ENCODE data around the gene GNB5. TPM values are rescaled to one million over a fixed set of nuclear protein-coding genes. Genes with fewer than 3 reads are reported as not detected.

The GNB5 gene
- total RNA-seq, 1 donor from 2014 or later = 48.6 TPM

GRCh38 chr15:52069559-52069958, 121.6 kb downstream of the GNB5 start:
- TF ChIP-seq, protein P1, sequence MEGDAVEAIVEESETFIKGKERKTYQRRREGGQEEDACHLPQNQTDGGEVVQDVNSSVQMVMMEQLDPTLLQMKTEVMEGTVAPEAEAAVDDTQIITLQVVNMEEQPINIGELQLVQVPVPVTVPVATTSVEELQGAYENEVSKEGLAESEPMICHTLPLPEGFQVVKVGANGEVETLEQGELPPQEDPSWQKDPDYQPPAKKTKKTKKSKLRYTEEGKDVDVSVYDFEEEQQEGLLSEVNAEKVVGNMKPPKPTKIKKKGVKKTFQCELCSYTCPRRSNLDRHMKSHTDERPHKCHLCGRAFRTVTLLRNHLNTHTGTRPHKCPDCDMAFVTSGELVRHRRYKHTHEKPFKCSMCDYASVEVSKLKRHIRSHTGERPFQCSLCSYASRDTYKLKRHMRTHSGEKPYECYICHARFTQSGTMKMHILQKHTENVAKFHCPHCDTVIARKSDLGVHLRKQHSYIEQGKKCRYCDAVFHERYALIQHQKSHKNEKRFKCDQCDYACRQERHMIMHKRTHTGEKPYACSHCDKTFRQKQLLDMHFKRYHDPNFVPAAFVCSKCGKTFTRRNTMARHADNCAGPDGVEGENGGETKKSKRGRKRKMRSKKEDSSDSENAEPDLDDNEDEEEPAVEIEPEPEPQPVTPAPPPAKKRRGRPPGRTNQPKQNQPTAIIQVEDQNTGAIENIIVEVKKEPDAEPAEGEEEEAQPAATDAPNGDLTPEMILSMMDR (IDR thresholded peaks at IDR 0.05) = no peak
- no peak for TF ChIP-seq POLR2A (IDR thresholded peaks at IDR 0.05)
- TF ChIP-seq POLR2AphosphoS5 (IDR thresholded peaks at IDR 0.05; ENCODE audit: insufficient read depth in 1 of 2, low read depth in 1 of 2) = peak in 1 of 2 donors; percentile 44
- DNase-seq (ENCODE audit: extremely low spot score in 2 of 2) = no peak
- intact Hi-C loops (cut with DNase I) = no loop called here
- Histone ChIP-seq H3K4me1 (peaks cover 44% of the 10 kb centered on the region), H3K9me3 (no peaks in the 10 kb centered on the region), H3K36me3 (peaks cover 0 to 16% of the 10 kb centered on the region in 2 donors), H3K27ac (no peak overlapping the region), H3K27me3 (no peaks in the 10 kb centered on the region), H3K4me3 (no peak overlapping the region)

DNA sequence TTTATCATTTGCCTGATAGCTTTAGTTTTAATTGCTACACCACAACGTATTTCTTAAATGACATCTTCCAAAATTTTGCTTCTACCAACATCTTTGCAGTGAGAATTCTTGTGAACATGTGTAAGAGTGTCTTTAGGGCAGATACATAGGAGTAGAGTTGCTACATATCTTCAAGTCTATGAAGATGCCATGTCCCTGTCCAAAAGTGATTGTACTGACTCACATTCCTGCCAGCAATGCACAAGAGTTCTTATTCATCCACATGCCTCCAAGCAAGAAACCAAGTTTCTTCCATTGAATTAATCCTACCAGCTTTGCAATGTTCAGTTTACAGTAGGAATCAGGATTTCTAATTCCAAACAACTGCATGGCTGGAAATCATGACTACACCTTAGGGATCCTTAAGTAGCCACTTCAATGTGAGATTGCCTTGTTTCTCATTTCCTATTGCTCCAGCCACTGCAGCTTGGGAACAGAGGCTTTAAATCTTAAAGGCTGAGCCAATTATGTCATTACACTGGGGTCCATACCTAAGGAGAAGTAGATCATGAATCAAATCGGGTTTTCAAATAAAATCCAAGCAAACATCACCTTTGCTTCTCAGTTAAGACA, 123.1 kb downstream of the GNB5 start:
- TF ChIP-seq POLR2AphosphoS5 (IDR thresholded peaks at IDR 0.05; ENCODE audit: insufficient read depth in 1 of 2, low read depth in 1 of 2) (no peak), POLR2A (IDR thresholded peaks at IDR 0.05) (no peak)
- TF ChIP-seq, protein P1 (IDR thresholded peaks at IDR 0.05) = no peak
- H3K27ac ChIP-seq = no peak overlapping the region
- H3K36me3 ChIP-seq = peaks cover 0 to 30% of the 10 kb centered on the region in 2 donors
- H3K27me3 ChIP-seq = no peaks in the 10 kb centered on the region
- peaks cover 40% of the 10 kb centered on the region for H3K4me1 ChIP-seq
- no peak for DNase-seq (ENCODE audit: extremely low spot score in 2 of 2)
- H3K9me3 ChIP-seq = no peaks in the 10 kb centered on the region
- H3K4me3 ChIP-seq = no peak overlapping the region
- intact Hi-C loops (cut with DNase I) = no loop called here

DNA sequence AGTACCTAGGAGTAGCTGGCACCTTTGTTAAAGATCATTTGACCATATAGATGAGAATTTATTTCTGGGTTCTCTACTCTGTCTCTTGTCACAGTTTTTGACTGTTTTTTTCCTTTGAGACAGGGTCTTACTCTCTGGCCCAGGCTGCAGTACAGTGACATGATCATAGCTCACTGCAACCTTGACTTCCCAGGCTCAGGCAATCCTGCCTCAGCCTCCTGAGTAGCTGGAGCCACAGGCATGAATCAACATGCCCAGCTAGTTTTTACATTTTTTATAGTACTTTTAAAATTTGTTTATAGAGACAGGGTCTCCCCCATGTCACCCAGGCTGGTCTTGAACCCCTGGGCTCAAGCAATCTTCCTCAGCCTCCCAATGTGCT, 123.7 kb downstream of the GNB5 start:
- Histone ChIP-seq H3K27ac (no peak overlapping the region), H3K4me3 (no peak overlapping the region), H3K9me3 (no peaks in the 10 kb centered on the region), H3K27me3 (no peaks in the 10 kb centered on the region), H3K4me1 (peaks cover 40% of the 10 kb centered on the region), H3K36me3 (peaks cover 0 to 34% of the 10 kb centered on the region in 2 donors)
- intact Hi-C loops (cut with DNase I) = no loop called here
- DNase-seq (ENCODE audit: extremely low spot score in 2 of 2) = no peak
- TF ChIP-seq POLR2A (IDR thresholded peaks at IDR 0.05) = no peak
- TF ChIP-seq, protein P1 (IDR thresholded peaks at IDR 0.05) = no peak
- no peak for TF ChIP-seq POLR2AphosphoS5 (IDR thresholded peaks at IDR 0.05; ENCODE audit: insufficient read depth in 1 of 2, low read depth in 1 of 2)

DNA sequence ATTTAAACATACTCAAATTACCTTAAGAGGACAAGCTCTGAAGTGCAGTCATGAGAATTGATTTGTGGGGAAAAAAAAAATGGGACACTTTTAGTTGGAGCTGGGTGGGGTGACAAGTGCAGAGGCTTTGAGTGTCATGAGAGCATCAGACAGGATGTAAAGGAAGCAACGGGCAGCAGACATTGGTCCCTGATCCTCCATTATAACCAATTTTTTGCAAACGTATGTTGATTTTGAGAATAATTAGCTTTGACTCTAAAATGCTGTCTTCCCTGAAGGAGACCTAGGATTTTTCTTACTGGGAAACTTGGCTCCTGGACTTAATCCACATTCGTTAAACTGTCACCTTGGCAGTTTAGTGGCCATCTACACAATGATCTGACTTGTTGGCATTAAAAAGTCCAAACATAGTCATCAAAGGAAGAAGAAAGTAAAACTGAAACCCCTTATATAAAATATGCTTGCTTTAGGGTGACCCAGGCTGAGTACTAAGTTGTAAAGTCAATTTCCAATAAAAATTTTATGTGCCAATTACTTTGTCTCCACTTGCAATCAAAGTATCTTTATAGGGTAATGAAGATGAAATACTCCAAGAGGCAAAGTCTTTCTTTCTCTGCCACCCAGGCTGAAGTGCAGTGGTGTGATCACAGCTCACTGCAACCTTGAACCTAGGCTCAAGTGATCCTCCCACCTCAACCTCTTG, 124.2 kb downstream of the GNB5 start:
- no peak overlapping the region for H3K27ac ChIP-seq
- H3K4me3 ChIP-seq = no peak overlapping the region
- H3K36me3 ChIP-seq = peaks cover 0 to 40% of the 10 kb centered on the region in 2 donors
- no peaks in the 10 kb centered on the region for H3K27me3 ChIP-seq
- H3K4me1 ChIP-seq = peaks cover 40% of the 10 kb centered on the region
- H3K9me3 ChIP-seq = no peaks in the 10 kb centered on the region
- no peak for DNase-seq (ENCODE audit: extremely low spot score in 2 of 2)
- TF ChIP-seq POLR2AphosphoS5 (IDR thresholded peaks at IDR 0.05; ENCODE audit: insufficient read depth in 1 of 2, low read depth in 1 of 2) = no peak
- no peak for TF ChIP-seq POLR2A (IDR thresholded peaks at IDR 0.05)
- TF ChIP-seq, protein P1 (IDR thresholded peaks at IDR 0.05) = no peak
- intact Hi-C loops (cut with DNase I) = no loop called here

Small RNA genes within 50 kb of the gene (small RNA-seq; reads per million reads assigned to genes)
- gene RF00019 = not detected

Other genes starting within 250 kb of the GNB5 start
- gene LEO1, start 219.6 kb downstream of the GNB5 start, total RNA-seq = 21.9 TPM
- 41.0 TPM for gene MAPK6, start 172.2 kb downstream of the GNB5 start, total RNA-seq
- gene BCL2L10, start 78.6 kb downstream of the GNB5 start, total RNA-seq = 4.7 TPM
- gene MYO5C, start 104.4 kb upstream of the GNB5 start, total RNA-seq = 10.3 TPM